GM12891 (cell line): ENCODE measurements around the gene GNG2.

Experiments
- POLR2A ChIP-seq: IDR thresholded peaks from 2 replicates; pipeline ENCODE4 v1.6.1; 2011; ENCODE audit warnings: low read depth, low read length, control low read depth
- POLR2AphosphoS5 ChIP-seq: IDR thresholded peaks from 2 replicates; pipeline ENCODE4 v1.6.1; 2011; ENCODE audit warnings: low read depth, low read length, control low read depth

GRCh38 chr14:52011523-52011922 lies 151.1 kb downstream of the GNG2 start:
- TF ChIP-seq POLR2A (no peak; the same call in 1 of the 2 replicates), POLR2AphosphoS5 (no peak)
